HAP-1 (cell line): ENCODE measurements around the gene TRIM47.

Experiments used
- DNase-seq, 2 experiments: peaks; one replicate each; pipeline ENCODE4 v3.0.0-alpha.2; 2016 to 2020; ENCODE audit warnings: low spot score in 2 of 2
- H3K27me3 ChIP-seq: fragments of 250-450 bp; sonication (Bioruptor Pico); 2 replicates; pipeline ENCODE4 v1.5.1; 2020; ENCODE audit warnings: low read depth, mild to moderate bottlenecking, moderate library complexity
- H3K36me3 ChIP-seq: fragments of 250-450 bp; sonication (Bioruptor Pico); replicated peaks from 2 replicates; pipeline ENCODE4 v1.5.1; 2020; ENCODE audit warnings: mild to moderate bottlenecking
- H3K4me1 ChIP-seq: fragments of 250-450 bp; sonication (Bioruptor Pico); 2 replicates; pipeline ENCODE4 v1.5.1; 2020; ENCODE audit warnings: mild to moderate bottlenecking
- H3K4me3 ChIP-seq: fragments of 250-450 bp; sonication (Bioruptor Pico); 2 replicates; pipeline ENCODE4 v1.5.1; 2020; ENCODE audit warnings: mild to moderate bottlenecking, moderate library complexity
- H3K9me3 ChIP-seq: fragments of 250-450 bp; sonication (Bioruptor Pico); 2 replicates; pipeline ENCODE4 v1.5.1; 2020; ENCODE audit warnings: mild to moderate bottlenecking, moderate library complexity
- in situ Hi-C: fragments of 300-500 bp; cut with MboI; formaldehyde crosslinking; loops from 3 replicates; pipeline ENCODE4 v1.14.3; 2020; ENCODE audit warnings: low sequenced_read_pairs, inconsistent platforms, mixed read lengths

The TRIM47 gene

DNA sequence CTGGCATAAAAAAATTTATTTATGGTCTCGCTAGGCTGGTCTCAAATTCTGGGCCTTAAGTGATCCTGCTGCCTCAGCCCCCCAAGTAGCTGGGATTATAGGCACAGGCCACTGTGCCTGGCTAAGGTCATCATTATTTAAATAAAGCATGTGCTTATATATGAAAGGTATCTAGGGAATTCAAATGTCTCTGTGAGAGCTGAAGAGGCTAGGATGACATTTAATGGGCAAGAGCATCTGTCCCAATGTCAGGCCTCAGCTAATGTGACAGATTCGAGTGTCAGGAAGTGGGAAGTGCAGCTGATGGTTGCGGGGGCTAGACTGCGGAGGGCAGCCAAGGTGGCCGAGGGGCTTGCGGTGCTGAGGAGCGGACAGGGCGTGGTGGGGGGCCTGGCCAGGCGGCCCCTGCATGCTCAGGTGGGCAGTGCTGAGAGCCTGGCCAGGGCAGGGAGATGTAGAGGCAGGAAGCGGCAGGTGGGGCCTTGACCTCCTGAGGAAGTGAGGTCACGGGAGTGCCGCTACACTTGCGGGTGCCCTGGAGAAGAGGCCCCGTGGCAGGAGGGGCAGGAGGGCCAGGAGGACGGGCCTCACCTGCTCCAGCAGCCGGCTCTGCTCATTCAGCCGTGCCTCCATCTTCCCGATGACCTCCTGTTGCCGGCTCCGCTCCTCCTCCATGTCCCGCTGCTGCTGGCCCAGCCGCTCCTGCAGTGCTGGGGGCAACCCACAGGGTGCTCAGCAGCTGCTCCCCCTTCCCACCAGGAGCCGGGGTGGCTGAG lies 38.9 kb upstream of the TRIM47 start:
- peaks cover 16% of the 10 kb centered on the region for H3K36me3 ChIP-seq

DNA sequence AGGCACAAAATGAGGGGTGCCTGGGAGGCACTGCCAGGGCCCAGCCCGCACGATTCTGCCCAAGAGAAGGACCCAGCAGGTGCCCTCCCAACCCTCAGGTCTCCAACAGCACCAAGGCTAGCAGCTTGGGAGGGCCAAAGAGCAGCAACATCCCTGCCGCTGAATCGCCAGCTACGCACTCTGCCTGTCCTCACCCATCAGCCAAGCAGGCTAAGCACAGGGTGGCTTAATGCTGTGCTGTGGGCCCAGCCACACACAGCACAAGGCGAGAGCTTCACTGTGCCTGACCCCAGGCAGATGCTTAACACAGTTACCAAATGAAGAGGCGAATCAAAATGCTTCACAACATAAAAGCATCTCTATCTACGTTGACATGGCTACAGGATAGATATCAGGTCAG lies 36.9 kb upstream of the TRIM47 start:
- Histone ChIP-seq H3K36me3 (peaks cover 13% of the 10 kb centered on the region), H3K9me3 (no peaks in the 10 kb centered on the region)
- in situ Hi-C loops: loop anchor here (25.0 kb wide), 1 partner anchor 372 kb away; no protein-coding TSS in a partner anchor

More for the DNA sequence above, 38.9 kb upstream of the TRIM47 start:
- H3K4me3 ChIP-seq: no peak overlapping the region
- no peaks in the 10 kb centered on the region for H3K9me3 ChIP-seq
- in situ Hi-C loops: loop anchor here (25.0 kb wide), 1 partner anchor 370 kb away; no protein-coding TSS in a partner anchor
- no peak for DNase-seq
- H3K4me1 ChIP-seq: no peaks in the 10 kb centered on the region
- no peaks in the 10 kb centered on the region for H3K27me3 ChIP-seq

DNA sequence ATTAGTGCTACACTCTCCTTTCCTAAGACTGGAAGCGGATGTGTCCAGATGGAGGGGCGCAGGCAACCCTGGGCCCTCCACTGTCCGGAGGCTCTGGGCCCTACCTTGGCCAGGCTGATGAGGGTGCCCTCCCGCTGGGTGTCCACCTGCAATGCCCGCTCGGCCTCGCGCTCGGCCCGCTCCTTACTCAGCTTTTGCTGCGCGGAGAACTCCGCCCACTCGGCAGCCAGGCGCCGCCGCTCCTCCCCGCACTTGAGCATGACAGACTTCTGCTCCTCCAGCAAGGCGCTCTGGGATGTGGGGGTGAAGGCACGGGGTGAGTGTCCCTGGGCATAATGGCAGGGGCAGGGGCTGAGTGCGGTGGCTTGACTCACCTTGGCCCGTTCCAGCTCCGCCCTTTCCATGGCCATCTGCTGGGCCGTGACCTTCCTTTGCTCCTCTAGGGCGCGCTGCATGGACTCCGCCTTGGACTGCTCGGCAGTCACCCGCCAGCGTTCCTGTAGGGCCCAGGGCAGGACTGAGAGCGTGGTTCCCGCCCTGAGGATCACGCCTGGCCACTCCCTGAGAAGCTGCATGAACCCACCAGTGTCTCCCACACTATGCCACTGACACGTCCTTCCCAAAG lies 36.4 kb upstream of the TRIM47 start:
- H3K27me3 ChIP-seq: no peaks in the 10 kb centered on the region
- in situ Hi-C loops: loop anchor here (25.0 kb wide), 1 partner anchor 373 kb away; no protein-coding TSS in a partner anchor
- no peak for DNase-seq

More for the DNA sequence above, 36.9 kb upstream of the TRIM47 start:
- no peaks in the 10 kb centered on the region for H3K27me3 ChIP-seq
- H3K4me1 ChIP-seq: no peaks in the 10 kb centered on the region
- DNase-seq: no peak
- H3K4me3 ChIP-seq: no peak overlapping the region

DNA sequence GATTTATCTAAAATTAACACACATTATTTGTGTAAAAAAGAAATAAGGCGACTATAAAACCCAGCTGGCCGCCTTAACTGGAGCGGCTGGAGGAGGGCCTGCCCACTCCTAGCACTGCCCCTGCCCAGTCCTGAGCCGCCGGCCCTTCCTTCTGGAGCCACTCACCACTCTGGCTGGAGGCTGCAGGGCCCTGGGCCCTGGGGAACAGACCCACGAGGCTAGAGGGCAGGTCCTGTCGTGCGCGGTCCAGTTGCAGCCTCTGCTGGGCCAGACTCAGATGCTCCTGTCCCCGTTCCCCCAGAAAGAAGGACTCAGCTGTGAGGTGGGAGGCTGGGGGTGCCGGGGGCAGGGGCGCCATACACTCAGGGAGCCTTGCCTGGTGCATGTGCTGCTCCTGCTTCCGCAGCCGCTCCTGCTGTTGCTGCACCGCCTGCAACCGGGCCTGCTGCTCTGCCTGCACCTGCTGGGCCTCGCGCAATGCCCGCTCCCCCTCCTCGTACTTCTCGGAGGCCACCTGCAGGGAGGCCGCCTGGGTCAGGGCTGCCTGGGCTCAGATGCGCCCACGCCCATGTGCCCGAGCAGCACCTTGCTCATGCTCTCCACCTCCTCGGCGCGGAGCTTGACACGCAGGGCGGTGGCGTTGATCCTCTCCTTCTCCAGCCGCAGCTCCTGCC lies 35.3 kb upstream of the TRIM47 start:
- Histone ChIP-seq H3K4me1 (no peaks in the 10 kb centered on the region), H3K27me3 (no peaks in the 10 kb centered on the region), H3K4me3 (no peak overlapping the region), H3K9me3 (no peaks in the 10 kb centered on the region), H3K36me3 (peaks cover 8% of the 10 kb centered on the region)
- in situ Hi-C loops: loop anchor here (25.0 kb wide), 1 partner anchor 374 kb away; no protein-coding TSS in a partner anchor
- DNase-seq: no peak

More for the DNA sequence above, 36.4 kb upstream of the TRIM47 start:
- Histone ChIP-seq H3K9me3 (no peaks in the 10 kb centered on the region), H3K36me3 (peaks cover 11% of the 10 kb centered on the region), H3K4me3 (no peak overlapping the region), H3K4me1 (no peaks in the 10 kb centered on the region)

DNA sequence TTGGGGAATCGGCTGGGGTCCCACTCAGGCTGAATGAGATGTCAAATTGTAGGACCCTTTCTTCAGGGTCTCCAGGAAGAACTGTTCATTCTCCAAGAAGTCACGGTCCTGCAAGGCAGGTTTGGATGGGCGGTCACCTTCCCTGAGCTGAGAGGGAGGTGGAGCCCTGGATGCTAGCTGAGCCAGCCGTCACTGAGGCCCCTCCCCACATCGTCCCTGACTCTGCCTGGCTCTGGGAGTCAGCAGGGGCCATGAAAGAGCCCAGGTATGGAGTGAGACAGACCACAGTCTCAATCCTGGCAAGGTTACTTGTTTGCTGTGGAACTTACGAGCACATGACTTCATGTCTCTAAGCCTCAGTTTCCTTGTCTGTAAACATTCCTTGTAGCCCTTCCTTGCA lies 32.3 kb upstream of the TRIM47 start:
- Histone ChIP-seq H3K36me3 (peaks cover 8% of the 10 kb centered on the region), H3K27me3 (no peaks in the 10 kb centered on the region), H3K4me1 (no peaks in the 10 kb centered on the region), H3K9me3 (no peaks in the 10 kb centered on the region), H3K4me3 (no peak overlapping the region)
- DNase-seq: no peak
- in situ Hi-C loops: loop anchor here (25.0 kb wide), 1 partner anchor 377 kb away; no protein-coding TSS in a partner anchor

DNA sequence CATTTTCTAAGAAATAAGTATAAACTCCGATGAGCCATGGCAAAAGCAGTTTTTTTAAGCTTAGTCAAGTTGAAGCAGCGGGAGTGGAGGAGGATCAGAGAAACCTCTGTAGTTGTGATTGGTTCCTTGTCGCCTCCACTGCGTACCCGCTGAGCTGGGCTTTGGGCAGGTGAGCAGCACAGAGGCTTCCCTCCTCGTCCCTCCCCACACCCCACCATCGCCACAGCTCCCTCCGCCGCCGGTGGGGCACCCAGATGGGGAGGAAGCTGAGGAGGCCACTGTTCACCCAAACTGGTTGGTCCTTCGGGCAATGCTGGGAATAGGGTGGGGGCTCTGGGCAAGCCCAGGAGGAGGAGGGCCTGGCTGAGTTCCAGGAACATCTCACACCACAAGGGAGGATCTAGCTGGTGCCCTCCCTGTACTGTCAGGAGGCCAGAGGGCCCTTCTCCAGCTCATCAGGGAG lies 31.5 kb upstream of the TRIM47 start:
- Histone ChIP-seq H3K36me3 (peaks cover 7% of the 10 kb centered on the region), H3K27me3 (no peaks in the 10 kb centered on the region), H3K9me3 (no peaks in the 10 kb centered on the region), H3K4me3 (no peak overlapping the region), H3K4me1 (no peaks in the 10 kb centered on the region; the same call in 1 of the 2 replicates)
- in situ Hi-C loops: loop anchor here (5.0 to 25.0 kb wide), 2 partner anchors 97 to 377 kb away; no protein-coding TSS in a partner anchor
- no peak for DNase-seq

DNA sequence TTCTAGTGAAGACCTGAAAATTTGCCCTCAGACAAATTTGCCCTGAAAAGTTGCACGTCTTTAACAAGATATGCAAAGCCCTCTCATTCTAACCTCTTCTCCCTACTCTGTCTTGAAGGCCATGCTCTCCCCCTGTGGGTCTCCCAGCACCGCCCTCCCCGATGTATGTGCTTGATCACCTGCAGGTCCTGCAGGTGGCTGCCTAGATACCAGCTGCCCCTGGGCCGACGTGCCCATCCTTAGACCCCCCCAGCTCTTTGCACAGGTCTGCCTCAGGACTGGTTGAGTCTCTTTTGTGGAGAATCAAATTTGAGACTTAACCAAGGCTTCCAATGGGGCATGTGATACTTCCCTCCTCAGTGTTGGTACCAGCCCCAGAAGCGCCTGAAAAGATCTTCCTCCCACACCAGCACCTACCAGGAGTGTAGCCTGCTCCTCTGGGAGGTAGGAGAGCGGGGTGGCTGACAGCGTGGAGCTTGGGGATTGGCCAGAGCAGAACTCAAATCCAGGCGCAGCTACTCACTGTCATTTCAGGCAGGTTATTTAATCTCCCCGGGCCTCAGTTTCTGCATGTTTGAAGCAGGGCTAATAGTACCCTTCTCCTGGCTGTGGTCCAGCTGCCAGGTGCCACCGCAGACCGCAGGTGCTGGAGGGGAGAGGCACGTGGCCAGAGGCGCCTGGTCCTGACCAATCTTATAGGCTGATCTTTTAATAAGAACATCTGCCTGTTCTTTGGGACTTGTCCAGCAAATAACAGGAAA lies 30.9 kb upstream of the TRIM47 start:
- no peaks in the 10 kb centered on the region for H3K9me3 ChIP-seq
- no peaks in the 10 kb centered on the region for H3K27me3 ChIP-seq
- H3K4me3 ChIP-seq: no peak overlapping the region
- no peaks in the 10 kb centered on the region; the same call in 1 of the 2 replicates for H3K4me1 ChIP-seq
- in situ Hi-C loops: loop anchor here (5.0 to 25.0 kb wide), 2 partner anchors 98 to 378 kb away; no protein-coding TSS in a partner anchor
- H3K36me3 ChIP-seq: peaks cover under 1% of the 10 kb centered on the region
- DNase-seq: no peak

DNA sequence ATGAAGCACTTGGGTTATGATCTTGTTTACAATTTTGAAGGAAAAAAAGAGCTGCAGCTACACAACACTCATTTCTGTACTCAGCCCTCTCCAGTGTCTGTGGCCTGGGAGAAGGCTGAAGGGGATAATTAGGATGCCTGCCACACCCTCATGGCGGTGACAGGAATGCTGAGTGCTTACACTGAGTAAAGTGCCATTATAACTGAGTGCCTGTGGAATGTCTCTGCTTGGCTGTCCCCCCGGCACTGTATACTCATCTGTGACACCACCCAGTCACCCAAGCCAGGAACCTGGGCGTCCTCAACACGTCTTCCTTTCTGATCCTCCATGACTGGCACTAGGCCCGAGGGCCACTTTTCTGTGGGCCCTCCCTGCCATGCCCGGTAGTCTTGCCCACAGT lies 29.8 kb upstream of the TRIM47 start:
- Histone ChIP-seq H3K36me3 (no peaks in the 10 kb centered on the region; the same call in 1 of the 2 replicates), H3K9me3 (no peaks in the 10 kb centered on the region), H3K4me3 (no peak overlapping the region), H3K4me1 (peaks cover 7% of the 10 kb centered on the region), H3K27me3 (no peaks in the 10 kb centered on the region)
- peak; percentile 38 to 57 for DNase-seq
- in situ Hi-C loops: loop anchor here (5.0 to 25.0 kb wide), 2 partner anchors 99 to 379 kb away; no protein-coding TSS in a partner anchor

DNA sequence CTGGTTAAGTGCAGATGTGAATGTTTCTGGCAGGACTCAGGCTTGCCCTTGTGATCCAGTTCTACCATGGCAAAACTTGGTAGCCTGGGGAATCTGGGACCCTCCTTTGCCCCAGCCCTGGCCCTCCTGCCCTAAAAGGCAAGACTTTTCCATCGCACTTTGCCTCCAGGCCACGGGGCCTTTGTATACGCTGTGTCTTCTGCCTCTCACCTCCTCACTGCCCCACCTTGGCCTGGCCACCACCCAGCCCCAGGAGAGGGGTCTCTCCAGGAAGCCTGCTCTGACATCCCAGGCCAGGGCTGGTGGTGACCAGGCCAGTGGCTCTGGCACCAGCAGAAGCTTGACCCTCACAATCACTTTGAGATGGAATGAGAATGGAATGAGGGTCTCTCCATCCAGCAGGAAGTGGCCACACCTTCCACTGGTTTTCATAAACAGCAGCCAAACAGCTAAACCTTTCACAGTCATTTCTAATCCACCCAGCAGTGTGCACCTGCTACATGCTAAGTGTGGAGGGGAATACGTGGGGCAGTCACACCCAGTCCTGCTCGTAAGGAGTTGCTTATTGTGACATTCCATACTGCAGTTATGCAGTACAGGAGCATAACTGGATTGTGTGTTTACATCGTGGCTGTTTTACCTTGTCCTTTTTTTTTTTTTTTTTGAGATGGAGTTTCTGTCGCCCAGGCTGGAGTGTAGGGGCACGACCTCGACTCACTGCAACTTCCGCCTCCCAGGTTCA lies 27.9 kb upstream of the TRIM47 start:
- Histone ChIP-seq H3K27me3 (no peaks in the 10 kb centered on the region), H3K4me3 (no peak overlapping the region), H3K4me1 (peaks cover 7% of the 10 kb centered on the region), H3K36me3 (peaks cover 18% of the 10 kb centered on the region), H3K9me3 (no peaks in the 10 kb centered on the region)
- DNase-seq: no peak
- in situ Hi-C loops: loop anchor here (5.0 to 25.0 kb wide), 2 partner anchors 101 to 381 kb away; no protein-coding TSS in a partner anchor

DNA sequence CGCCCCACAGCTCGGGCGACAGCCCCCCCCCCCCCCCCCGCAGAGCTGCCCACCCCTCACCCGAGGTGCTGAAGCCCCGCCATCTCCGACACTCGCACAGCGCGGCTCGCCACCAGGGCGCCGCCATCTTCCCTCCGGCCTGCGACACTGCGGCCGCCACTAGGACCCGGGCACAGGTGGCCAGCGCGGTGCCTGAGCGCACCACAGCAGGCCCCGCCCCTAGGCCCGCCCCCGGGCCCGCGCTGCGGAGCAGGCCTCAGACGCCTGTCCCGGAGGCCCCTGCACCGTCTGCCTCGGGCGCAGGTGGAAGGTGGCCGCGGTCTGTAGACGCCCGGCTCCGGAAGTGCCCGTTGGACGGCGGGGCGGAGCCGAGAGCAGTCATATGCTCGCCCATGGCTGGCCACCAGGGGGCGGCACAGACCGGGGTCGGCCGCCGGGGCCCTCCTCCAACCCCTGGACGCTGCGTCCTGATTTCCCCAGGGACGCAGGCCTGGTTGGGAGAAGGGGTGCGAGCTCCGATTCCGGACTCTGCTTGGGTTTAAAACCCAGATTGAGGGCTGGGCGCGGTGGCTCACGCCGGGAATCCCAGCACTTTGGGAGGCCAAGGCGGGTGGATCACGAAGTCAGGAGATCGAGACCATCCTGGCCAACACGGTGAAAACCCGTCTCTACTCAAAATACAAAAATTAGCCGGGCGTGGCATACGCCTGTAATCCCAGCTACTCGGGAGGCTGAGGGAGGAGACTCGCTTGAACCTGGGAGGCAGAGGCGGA lies 26.6 kb upstream of the TRIM47 start, which contains the start of gene MRPL38:
TSS of gene MRPL38 (minus strand) at position 136 of the 773 bp plus-strand sequence. CDS start at position 127, 9 bp downstream.
- in situ Hi-C loops: loop anchor here (5.0 to 25.0 kb wide), 2 partner anchors 102 to 382 kb away; no protein-coding TSS in a partner anchor
- Histone ChIP-seq H3K27me3 (no peaks in the 10 kb centered on the region), H3K4me1 (peaks cover 7% of the 10 kb centered on the region), H3K4me3 (peak within 1 kb of the TSS; percentile 96), H3K9me3 (no peaks in the 10 kb centered on the region), H3K36me3 (peaks cover 30% of the 10 kb centered on the region)
- DNase-seq: peak; percentile 92 to 95

DNA sequence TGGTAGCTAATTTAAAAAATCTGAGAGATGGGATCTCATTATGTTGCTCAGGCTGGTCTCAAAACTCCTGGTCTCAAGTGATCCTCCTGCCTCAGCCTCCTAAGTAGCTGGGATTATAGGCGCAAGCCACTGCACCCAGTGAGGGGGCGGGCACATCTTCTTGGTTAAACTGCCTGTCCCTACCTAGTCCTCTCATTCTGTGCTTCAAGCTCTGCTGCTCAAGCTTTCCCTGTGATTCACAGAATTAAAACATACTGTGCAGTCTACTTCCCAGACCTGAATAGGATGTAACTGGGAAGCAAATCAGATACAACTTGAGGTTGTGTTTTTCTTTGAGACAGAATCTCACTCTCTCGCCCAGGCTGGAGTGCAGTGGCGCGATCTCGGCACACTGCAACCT lies 24.0 kb upstream of the TRIM47 start:
- peaks cover 55% of the 10 kb centered on the region for H3K36me3 ChIP-seq
- DNase-seq: no peak
- no peaks in the 10 kb centered on the region for H3K9me3 ChIP-seq
- H3K27me3 ChIP-seq: no peaks in the 10 kb centered on the region
- peaks cover 7% of the 10 kb centered on the region for H3K4me1 ChIP-seq
- in situ Hi-C loops: loop anchor here (25.0 kb wide), 1 partner anchor 385 kb away; no protein-coding TSS in a partner anchor
- no peak overlapping the region for H3K4me3 ChIP-seq
